ENCODE measurements around the gene RPS24. TPM values are rescaled to one million over a fixed set of nuclear protein-coding genes. Genes with fewer than 3 reads are reported as not detected.

RPS24 gene
- total RNA-seq, 4 donors from 2014 or later: 2,147 to 2,545 (median 2,404) TPM

- Histone ChIP-seq H3K27me3 (no peaks in the 10 kb centered on the region), H3K27ac (no peak overlapping the region), H3K36me3 (peaks cover 0 to 70% of the 10 kb centered on the region in 2 donors), H3K9me3 (no peaks in the 10 kb centered on the region), H3K4me3 (no peak overlapping the region), H3K4me1 (peaks cover 0 to 9% of the 10 kb centered on the region in 2 donors)
- no peak for TF ChIP-seq POLR2A (IDR thresholded peaks at IDR 0.05)
- no peak for TF ChIP-seq CTCF (IDR thresholded peaks at IDR 0.05 in 4 of 5, conservative IDR thresholded peaks at IDR 0.05 in 1 of 5)
- DNase-seq (no peak), ATAC-seq (no peak)
- intact Hi-C loops (cut with DNase I; ENCODE audit: low total_unique reads) (no loop called here), in situ Hi-C loops (cut with MboI; ENCODE audit: low sequenced_read_pairs in 4 of 4) (no loop called here)
Observed at GRCh38 chr10:78011065-78011464, 22.6 kb upstream of the RPS24 start.

GRCh38 chr10:78013564-78013963 is 20.1 kb upstream of the RPS24 start:
- H3K4me3 ChIP-seq: no peak overlapping the region
- peaks cover 0 to 5% of the 10 kb centered on the region in 2 donors for H3K4me1 ChIP-seq
- H3K36me3 ChIP-seq: peaks cover 0 to 80% of the 10 kb centered on the region in 2 donors
- H3K27ac ChIP-seq: peak overlapping the region in 1 of 4 donors; percentile 58
- ATAC-seq (no peak), DNase-seq (no peak)
- H3K27me3 ChIP-seq: no peaks in the 10 kb centered on the region
- intact Hi-C loops (cut with DNase I; ENCODE audit: low total_unique reads): no loop called here
- TF ChIP-seq POLR2A (IDR thresholded peaks at IDR 0.05) (no peak), CTCF (IDR thresholded peaks at IDR 0.05 in 4 of 5, conservative IDR thresholded peaks at IDR 0.05 in 1 of 5) (no peak)
- in situ Hi-C loops (cut with MboI; ENCODE audit: low sequenced_read_pairs in 4 of 4): no loop called here
- no peaks in the 10 kb centered on the region for H3K9me3 ChIP-seq

- Histone ChIP-seq H3K27me3 (no peaks in the 10 kb centered on the region), H3K4me1 (peaks cover 0 to 5% of the 10 kb centered on the region in 2 donors), H3K9me3 (no peaks in the 10 kb centered on the region), H3K4me3 (no peak overlapping the region), H3K27ac (peak overlapping the region; percentile 53 to 72 (median 62)), H3K36me3 (peaks cover 0 to 84% of the 10 kb centered on the region in 2 donors)
- in situ Hi-C loops (cut with MboI; ENCODE audit: low sequenced_read_pairs in 4 of 4): no loop called here
- intact Hi-C loops (cut with DNase I; ENCODE audit: low total_unique reads): no loop called here
- peak in 1 of 2 donors; percentile 40 for DNase-seq
- TF ChIP-seq CTCF (IDR thresholded peaks at IDR 0.05 in 4 of 5, conservative IDR thresholded peaks at IDR 0.05 in 1 of 5) (no peak), POLR2A (IDR thresholded peaks at IDR 0.05) (no peak)
- ATAC-seq: peak; percentile 88 to 91
Observed at GRCh38 chr10:78015546-78015945, 18.1 kb upstream of the RPS24 start.

GRCh38 chr10:78017856-78018255 is 15.8 kb upstream of the RPS24 start:
- ATAC-seq: no peak
- in situ Hi-C loops (cut with MboI; ENCODE audit: low sequenced_read_pairs in 4 of 4) (no loop called here), intact Hi-C loops (cut with DNase I; ENCODE audit: low total_unique reads) (no loop called here)
- Histone ChIP-seq H3K4me1 (peaks cover 0 to 5% of the 10 kb centered on the region in 2 donors), H3K27me3 (no peaks in the 10 kb centered on the region), H3K36me3 (peaks cover 2 to 84% of the 10 kb centered on the region in 2 donors), H3K9me3 (no peaks in the 10 kb centered on the region), H3K4me3 (no peak overlapping the region), H3K27ac (no peak overlapping the region)
- DNase-seq: no peak
- TF ChIP-seq CTCF (IDR thresholded peaks at IDR 0.05 in 4 of 5, conservative IDR thresholded peaks at IDR 0.05 in 1 of 5): no peak
- TF ChIP-seq POLR2A (IDR thresholded peaks at IDR 0.05): no peak

- no peaks in the 10 kb centered on the region for H3K9me3 ChIP-seq
- H3K27me3 ChIP-seq: no peaks in the 10 kb centered on the region
- in situ Hi-C loops (cut with MboI; ENCODE audit: low sequenced_read_pairs in 4 of 4) (no loop called here), intact Hi-C loops (cut with DNase I; ENCODE audit: low total_unique reads) (no loop called here)
- no peak overlapping the region for H3K4me3 ChIP-seq
- ATAC-seq: no peak
- H3K4me1 ChIP-seq: no peaks in the 10 kb centered on the region
- no peak for DNase-seq
- TF ChIP-seq CTCF (IDR thresholded peaks at IDR 0.05 in 4 of 5, conservative IDR thresholded peaks at IDR 0.05 in 1 of 5) (no peak), POLR2A (IDR thresholded peaks at IDR 0.05) (no peak)
- peaks cover 2 to 87% of the 10 kb centered on the region in 2 donors for H3K36me3 ChIP-seq
- H3K27ac ChIP-seq: no peak overlapping the region
Observed at GRCh38 chr10:78019264-78019663, 14.4 kb upstream of the RPS24 start.

Measured in gastrocnemius medialis (tissue), 4 donors.